GM12875 (cell line): Measurements from ENCODE around the gene RFX8.

Source experiments
- H3K4me3 ChIP-seq: one replicate; pipeline ENCODE4 v1.5.1; 2011; ENCODE audit warnings: low read depth, low read length, control low read depth
- TF ChIP-seq, protein P1 (sequence below): IDR thresholded peaks from 2 replicates; pipeline ENCODE4 v1.5.1; 2011; ENCODE audit warnings: low read depth, mild to moderate bottlenecking, control low read depth, inconsistent platforms, low read length, moderate library complexity, borderline replicate concordance; ENCODE audit not compliant: insufficient read depth

Gene RFX8

DNA sequence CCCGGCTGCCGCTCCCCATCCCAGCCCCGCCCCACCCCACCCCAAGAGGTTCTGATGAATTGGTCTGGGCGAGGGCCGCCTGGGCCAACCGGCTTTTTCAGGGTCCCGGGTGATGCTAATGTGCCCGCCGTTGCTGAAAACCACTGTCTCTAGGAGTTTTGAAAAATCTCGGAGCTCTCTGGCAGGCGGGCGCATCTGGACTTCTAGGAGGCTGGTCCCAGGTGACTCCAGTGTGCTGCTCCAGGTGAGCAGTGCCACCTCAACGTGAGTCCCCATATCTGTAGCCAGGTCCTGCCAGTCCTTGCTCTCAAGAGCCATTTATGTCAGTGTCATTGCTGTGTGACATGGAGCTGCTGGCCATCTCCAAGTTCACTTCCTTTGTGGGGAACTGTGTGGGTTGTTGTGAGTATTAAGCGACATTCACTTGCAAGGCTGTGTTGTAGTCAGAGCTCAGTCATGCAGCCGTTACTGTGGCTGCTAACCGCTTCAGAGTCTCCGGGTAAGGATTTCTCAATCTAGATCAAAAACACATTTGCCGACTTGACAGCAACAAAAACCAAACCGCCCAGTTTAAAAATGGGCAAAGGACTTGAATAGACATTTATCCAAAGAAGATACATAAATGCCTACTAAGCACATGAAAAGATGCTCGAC is at the start of gene RFX8:
TSS of gene RFX8 (minus strand) at position 382 of the 654 bp plus-strand sequence. CDS start 8,264 bp downstream, outside the sequence.
- TF ChIP-seq, protein P1, sequence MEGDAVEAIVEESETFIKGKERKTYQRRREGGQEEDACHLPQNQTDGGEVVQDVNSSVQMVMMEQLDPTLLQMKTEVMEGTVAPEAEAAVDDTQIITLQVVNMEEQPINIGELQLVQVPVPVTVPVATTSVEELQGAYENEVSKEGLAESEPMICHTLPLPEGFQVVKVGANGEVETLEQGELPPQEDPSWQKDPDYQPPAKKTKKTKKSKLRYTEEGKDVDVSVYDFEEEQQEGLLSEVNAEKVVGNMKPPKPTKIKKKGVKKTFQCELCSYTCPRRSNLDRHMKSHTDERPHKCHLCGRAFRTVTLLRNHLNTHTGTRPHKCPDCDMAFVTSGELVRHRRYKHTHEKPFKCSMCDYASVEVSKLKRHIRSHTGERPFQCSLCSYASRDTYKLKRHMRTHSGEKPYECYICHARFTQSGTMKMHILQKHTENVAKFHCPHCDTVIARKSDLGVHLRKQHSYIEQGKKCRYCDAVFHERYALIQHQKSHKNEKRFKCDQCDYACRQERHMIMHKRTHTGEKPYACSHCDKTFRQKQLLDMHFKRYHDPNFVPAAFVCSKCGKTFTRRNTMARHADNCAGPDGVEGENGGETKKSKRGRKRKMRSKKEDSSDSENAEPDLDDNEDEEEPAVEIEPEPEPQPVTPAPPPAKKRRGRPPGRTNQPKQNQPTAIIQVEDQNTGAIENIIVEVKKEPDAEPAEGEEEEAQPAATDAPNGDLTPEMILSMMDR, result no peak
- H3K4me3 ChIP-seq, result no peak within 1 kb of the TSS

DNA sequence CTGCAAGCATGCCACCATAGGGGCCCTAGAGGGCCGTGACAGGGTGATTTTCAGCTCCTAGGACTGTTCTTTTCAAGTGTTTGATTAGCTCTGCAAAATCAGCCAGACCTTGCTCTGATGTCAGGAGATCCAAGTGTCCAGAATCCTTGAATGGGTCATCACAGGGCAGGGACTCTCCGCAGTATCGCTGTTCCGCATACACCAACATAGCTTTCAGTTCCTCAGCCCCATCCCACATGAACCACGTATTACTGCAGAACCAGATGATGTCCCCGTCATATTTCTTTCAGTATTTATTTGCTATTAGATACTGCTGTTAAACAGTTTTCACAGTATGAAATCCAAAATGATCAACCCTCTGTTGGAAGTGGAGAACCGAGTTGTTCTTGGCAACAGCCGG is 46.6 kb upstream of the RFX8 start:
- H3K4me3 ChIP-seq, result no peak overlapping the region
- TF ChIP-seq, protein P1, result no peak

DNA sequence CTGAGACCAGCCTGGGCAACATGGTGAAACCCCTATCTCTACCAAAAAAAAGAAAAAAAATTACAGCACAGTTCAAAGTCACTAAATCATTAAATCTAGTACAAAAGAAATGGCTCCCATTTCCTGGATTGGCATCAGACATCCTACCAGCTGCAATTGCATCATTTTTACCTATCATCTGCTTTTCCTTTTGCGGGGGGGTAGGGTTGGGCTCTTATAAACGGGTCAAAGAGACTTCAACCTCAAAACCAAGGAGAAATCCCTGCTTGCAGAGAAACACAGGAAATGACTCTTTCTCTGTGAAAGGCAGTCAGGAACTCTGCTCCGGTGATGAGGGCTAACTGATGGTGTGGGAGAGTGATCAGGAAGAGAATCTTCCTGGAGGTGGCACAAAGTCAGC is 45.3 kb upstream of the RFX8 start:
- no peak overlapping the region for H3K4me3 ChIP-seq
- TF ChIP-seq, protein P1, result no peak

DNA sequence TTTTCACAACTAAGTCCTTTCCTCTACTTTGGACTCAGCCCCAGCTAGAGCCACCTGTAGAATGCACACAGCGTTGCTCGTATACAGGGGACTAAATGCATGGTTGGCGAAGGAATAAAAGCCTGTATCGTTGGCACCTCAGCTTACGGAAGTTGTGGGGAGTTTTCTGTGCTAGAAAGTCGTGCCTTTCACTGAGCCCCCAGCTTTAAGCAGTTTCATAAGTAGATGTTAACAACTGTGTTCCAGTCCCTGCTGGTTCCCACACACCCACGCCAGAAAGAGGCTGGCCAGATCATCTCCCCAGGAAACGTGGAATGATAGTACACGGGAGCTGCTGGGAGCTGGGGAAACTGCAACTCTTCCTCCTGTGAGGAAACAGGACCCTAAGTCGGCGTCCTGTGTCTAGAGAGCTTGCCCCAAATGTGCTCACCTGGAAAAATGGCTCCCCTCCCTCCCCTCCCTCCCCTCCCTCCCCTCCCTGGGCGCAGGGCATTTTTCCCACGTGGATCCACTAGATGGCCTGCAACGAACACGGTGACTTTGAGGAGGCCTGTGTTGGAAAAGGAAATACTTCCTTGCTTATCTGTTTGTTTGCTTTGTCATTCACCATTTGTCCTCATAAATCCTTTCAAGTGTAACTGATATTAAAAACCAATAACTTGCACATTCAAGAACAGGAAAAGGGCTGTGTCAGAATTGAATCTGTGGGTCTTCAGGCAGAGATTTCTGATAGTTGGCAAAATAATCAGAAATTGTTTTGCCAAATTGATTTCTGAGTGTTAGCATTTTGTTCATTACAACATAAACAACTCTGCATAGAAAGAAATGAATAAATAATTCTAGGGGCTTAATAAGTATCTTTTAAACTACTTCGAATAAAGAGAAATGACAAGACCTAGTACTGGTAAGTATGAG is 43.9 kb upstream of the RFX8 start:
- TF ChIP-seq, protein P1, result no peak
- H3K4me3 ChIP-seq, result no peak overlapping the region

DNA sequence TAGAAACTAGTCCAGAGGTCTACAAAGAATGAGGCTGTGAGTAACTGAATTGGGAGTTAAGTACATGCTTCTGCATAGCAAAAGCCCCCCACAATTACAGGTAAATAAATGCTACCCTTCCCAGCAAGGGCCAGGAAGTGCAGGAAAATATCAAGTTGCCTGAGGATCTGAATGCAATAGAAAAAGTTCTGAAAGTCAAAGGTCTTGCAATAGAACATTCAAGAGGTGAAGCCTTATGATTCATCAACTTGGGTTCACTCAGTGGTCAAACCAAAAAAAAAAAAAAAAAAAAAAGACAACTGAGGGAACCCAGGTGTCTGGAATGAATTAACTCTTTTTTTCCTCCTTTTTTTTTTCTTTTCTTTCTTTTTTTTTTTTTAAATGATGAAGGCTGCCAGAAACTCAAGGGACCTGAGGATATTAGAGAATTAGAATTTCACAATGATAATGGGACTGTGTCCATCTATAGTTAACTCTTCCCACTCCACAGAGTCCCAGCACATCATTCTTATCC is 42.9 kb upstream of the RFX8 start:
- TF ChIP-seq, protein P1, result no peak
- no peak overlapping the region for H3K4me3 ChIP-seq

DNA sequence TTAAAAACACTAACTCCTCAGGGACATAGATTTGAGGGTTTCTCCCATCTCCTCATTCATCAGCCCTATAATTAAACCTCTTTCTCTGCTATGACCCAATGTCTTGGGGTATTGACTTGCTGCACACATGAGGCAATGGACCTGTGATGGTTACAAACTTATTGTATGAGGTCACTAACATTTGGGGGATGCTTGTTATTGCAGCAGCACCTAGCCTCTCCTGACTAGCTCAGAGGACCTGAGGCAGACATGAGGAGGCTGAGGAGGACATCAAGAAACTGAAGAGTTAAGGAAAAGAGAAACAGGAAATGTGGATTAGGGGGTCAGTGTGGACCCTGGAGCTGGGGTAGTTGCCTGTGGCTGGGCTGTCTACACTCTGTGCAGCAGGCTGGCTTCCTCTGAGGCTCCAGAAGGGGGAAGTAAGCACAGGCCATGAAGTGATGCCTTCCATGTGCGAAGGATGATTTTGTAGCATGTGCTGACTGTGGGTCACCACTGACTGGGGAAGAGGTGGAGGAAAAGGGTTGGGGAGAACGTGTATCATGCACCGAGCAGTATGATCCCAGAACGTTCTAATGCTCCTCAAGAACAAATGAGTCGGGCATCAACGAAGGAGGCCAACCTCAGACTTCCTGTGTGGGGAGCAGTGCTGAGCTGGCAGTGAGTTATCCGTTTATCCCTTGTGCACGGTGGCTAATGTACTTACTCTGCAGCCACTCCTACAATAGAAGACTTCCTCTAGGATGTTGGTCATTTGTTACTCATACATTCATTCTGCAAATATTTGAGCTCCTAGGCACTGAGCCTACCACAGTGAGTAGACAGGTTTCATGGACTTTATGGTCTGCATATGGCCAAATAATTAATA is 42.1 kb upstream of the RFX8 start:
- TF ChIP-seq, protein P1, result no peak
- no peak overlapping the region for H3K4me3 ChIP-seq
